ENCODE measurements around the gene NFATC3. TPM values are rescaled to one million over a fixed set of nuclear protein-coding genes. Genes with fewer than 3 reads are reported as not detected.

Gene NFATC3
- total RNA-seq, 2 donors from 2014 or later, result 27.4 to 30.1 TPM

DNA sequence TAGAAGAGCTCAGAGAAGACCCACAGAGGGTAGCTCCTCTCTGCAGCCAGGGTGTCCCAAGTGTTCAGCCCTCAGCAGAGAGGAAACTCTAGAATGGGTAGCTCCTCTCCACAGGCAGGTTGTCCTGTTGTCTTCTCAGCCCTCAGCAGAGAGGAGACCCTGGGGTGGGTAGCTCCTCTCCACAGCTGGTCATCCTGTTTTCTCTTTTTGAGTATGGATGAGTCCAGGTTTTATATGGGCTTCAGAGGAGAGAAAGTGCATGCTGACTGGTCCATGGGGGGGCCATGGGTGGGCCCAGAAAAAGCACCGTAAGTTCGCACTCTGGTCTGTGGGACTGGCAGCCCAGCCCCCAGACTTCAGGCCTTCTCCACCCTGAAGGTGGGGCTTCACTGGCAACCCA, 102.3 kb downstream of the NFATC3 start:
- H3K4me1 ChIP-seq (ENCODE audit: control insufficient read depth, insufficient read depth, low read length), result no peaks in the 10 kb centered on the region
- H3K27ac ChIP-seq (ENCODE audit: low read depth, low read length), result no peak overlapping the region
- peaks cover 13% of the 10 kb centered on the region for H3K9me3 ChIP-seq (ENCODE audit: control insufficient read depth, low read length)
- no peak overlapping the region for H3K9ac ChIP-seq (ENCODE audit: extremely low read depth, low read length, poor library complexity, severe bottlenecking)
- 98% methylated on average over 2 of the region's 2 CpGs; no CpG with 5 or more reads in 1 of the 2 experiments for WGBS, 2 experiments (ENCODE audit: insufficient coverage in 1 of 2, insufficient read length in 1 of 2)
- peaks cover 42% of the 10 kb centered on the region for H3K36me3 ChIP-seq (ENCODE audit: control insufficient read depth, insufficient read depth, low read length)
- Mint-ChIP-seq H3K4me1 (no peaks in the 10 kb centered on the region), H3K27ac (no peak overlapping the region), H3K27me3 (ENCODE audit: insufficient read depth) (no peaks in the 10 kb centered on the region), H3K36me3 (ENCODE audit: low read depth) (peaks cover 66% of the 10 kb centered on the region), H3K4me3 (no peak overlapping the region), H3K9me3 (peaks cover 20% of the 10 kb centered on the region)
- TF ChIP-seq, protein P1, sequence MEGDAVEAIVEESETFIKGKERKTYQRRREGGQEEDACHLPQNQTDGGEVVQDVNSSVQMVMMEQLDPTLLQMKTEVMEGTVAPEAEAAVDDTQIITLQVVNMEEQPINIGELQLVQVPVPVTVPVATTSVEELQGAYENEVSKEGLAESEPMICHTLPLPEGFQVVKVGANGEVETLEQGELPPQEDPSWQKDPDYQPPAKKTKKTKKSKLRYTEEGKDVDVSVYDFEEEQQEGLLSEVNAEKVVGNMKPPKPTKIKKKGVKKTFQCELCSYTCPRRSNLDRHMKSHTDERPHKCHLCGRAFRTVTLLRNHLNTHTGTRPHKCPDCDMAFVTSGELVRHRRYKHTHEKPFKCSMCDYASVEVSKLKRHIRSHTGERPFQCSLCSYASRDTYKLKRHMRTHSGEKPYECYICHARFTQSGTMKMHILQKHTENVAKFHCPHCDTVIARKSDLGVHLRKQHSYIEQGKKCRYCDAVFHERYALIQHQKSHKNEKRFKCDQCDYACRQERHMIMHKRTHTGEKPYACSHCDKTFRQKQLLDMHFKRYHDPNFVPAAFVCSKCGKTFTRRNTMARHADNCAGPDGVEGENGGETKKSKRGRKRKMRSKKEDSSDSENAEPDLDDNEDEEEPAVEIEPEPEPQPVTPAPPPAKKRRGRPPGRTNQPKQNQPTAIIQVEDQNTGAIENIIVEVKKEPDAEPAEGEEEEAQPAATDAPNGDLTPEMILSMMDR (conservative IDR thresholded peaks at IDR 0.05), result no peak
- H3K27me3 ChIP-seq (ENCODE audit: control insufficient read depth, insufficient read depth, low read length, poor library complexity, severe bottlenecking), result no peaks in the 10 kb centered on the region
- no peak for DNase-seq
- no peak overlapping the region for H3K4me3 ChIP-seq (ENCODE audit: low read length)

DNA sequence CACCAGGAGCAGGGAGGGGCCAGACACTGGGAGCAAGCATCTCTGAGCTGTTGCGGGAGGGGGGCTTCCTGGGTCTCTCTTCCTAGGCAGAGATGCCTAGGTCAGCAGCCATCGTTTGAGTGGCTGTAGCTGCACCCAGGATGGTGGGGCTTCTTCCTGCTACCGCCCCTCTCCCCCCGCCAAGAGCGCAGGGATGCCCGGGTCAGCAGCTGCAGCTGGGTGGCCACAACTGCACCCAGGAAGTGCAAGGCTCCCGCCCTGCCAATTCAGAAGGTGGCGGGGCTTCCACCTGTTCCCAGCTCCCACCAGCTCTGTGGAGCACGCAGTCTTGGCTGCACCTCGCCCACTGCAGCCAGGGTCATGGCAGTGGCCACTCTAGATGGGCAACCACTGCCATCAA, 103.0 kb downstream of the NFATC3 start:
- H3K4me1 Mint-ChIP-seq, result no peaks in the 10 kb centered on the region
- H3K27me3 ChIP-seq (ENCODE audit: control insufficient read depth, insufficient read depth, low read length, poor library complexity, severe bottlenecking), result no peaks in the 10 kb centered on the region
- peaks cover 66% of the 10 kb centered on the region for H3K36me3 Mint-ChIP-seq (ENCODE audit: low read depth)
- no peak overlapping the region for H3K27ac ChIP-seq (ENCODE audit: low read depth, low read length)
- H3K4me3 Mint-ChIP-seq, result no peak overlapping the region
- peaks cover 13% of the 10 kb centered on the region for H3K9me3 ChIP-seq (ENCODE audit: control insufficient read depth, low read length)
- WGBS, 2 experiments (ENCODE audit: insufficient coverage in 1 of 2, insufficient read length in 1 of 2), result 93 to 98% methylated on average over 3 to 10 of the region's 10 CpGs
- TF ChIP-seq, protein P1 (conservative IDR thresholded peaks at IDR 0.05), result no peak
- H3K9ac ChIP-seq (ENCODE audit: extremely low read depth, low read length, poor library complexity, severe bottlenecking), result no peak overlapping the region
- no peaks in the 10 kb centered on the region for H3K27me3 Mint-ChIP-seq (ENCODE audit: insufficient read depth)
- peaks cover 20% of the 10 kb centered on the region for H3K9me3 Mint-ChIP-seq
- H3K27ac Mint-ChIP-seq, result no peak overlapping the region
- peaks cover 44% of the 10 kb centered on the region for H3K36me3 ChIP-seq (ENCODE audit: control insufficient read depth, insufficient read depth, low read length)
- no peak overlapping the region for H3K4me3 ChIP-seq (ENCODE audit: low read length)
- no peak for DNase-seq
- H3K4me1 ChIP-seq (ENCODE audit: control insufficient read depth, insufficient read depth, low read length), result no peaks in the 10 kb centered on the region

DNA sequence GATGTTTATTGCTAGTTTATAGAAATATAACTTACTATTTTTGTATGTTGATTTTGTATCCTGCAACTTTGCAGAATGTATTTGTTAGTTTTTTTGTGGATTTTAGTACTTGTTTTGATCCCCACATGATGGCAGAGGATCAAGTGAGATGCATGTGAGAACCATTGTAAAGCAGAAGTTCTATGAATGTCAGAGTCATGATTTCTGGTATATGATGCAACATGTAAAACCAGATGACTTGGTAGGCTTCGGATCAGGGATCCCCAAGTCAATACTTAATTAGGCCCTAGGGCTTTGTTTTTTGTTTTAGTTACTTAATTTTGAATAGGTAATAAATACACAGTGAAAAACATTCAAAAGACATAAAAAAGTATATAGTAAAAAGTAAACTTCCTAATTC, 104.9 kb downstream of the NFATC3 start:
- no peaks in the 10 kb centered on the region for H3K27me3 ChIP-seq (ENCODE audit: control insufficient read depth, insufficient read depth, low read length, poor library complexity, severe bottlenecking)
- H3K9ac ChIP-seq (ENCODE audit: extremely low read depth, low read length, poor library complexity, severe bottlenecking), result no peak overlapping the region
- no peak for DNase-seq
- H3K27ac ChIP-seq (ENCODE audit: low read depth, low read length), result no peak overlapping the region
- H3K9me3 Mint-ChIP-seq, result peaks cover 20% of the 10 kb centered on the region
- no peaks in the 10 kb centered on the region for H3K27me3 Mint-ChIP-seq (ENCODE audit: insufficient read depth)
- H3K4me3 Mint-ChIP-seq, result no peak overlapping the region
- WGBS, 2 experiments (ENCODE audit: insufficient coverage in 1 of 2, insufficient read length in 1 of 2), result 91% methylated on average over 1 of the region's 1 CpG; no CpG with 5 or more reads in 1 of the 2 experiments
- peaks cover 62% of the 10 kb centered on the region for H3K36me3 Mint-ChIP-seq (ENCODE audit: low read depth)
- TF ChIP-seq, protein P1 (conservative IDR thresholded peaks at IDR 0.05), result no peak
- H3K4me3 ChIP-seq (ENCODE audit: low read length), result no peak overlapping the region
- H3K36me3 ChIP-seq (ENCODE audit: control insufficient read depth, insufficient read depth, low read length), result peaks cover 34% of the 10 kb centered on the region
- no peaks in the 10 kb centered on the region for H3K4me1 ChIP-seq (ENCODE audit: control insufficient read depth, insufficient read depth, low read length)
- no peak overlapping the region for H3K27ac Mint-ChIP-seq
- H3K9me3 ChIP-seq (ENCODE audit: control insufficient read depth, low read length), result peaks cover 13% of the 10 kb centered on the region
- H3K4me1 Mint-ChIP-seq, result no peaks in the 10 kb centered on the region
